GM12891 (cell line): Measurements from ENCODE around the gene EPHX1.
A peak's percentile ranks its signal among the peaks of the same experiment; 100 is the strongest.

Source experiments
- DNase-seq: peaks from one replicate; pipeline ENCODE4 v3.0.0; 2011; ENCODE audit warnings: low spot score; ENCODE audit not compliant: insufficient read length
- FAIRE-seq: peaks from 2 replicates; lab custom pipeline; 2011; peaks lifted over from hg19 to GRCh38; lab: Jason Lieb, UNC
- PAX5 ChIP-seq: IDR thresholded peaks from 2 replicates; pipeline ENCODE4 v1.6.1; 2011; ENCODE audit warnings: low read length, moderate library complexity, mild to moderate bottlenecking; ENCODE audit not compliant: insufficient read depth, severe bottlenecking
- POLR2A ChIP-seq: IDR thresholded peaks from 2 replicates; pipeline ENCODE4 v1.6.1; 2011; ENCODE audit warnings: low read depth, low read length, control low read depth
- POLR2AphosphoS5 ChIP-seq: IDR thresholded peaks from 2 replicates; pipeline ENCODE4 v1.6.1; 2011; ENCODE audit warnings: low read depth, low read length, control low read depth
- POU2F2 ChIP-seq: IDR thresholded peaks from 2 replicates; pipeline ENCODE4 v1.6.1; 2011; ENCODE audit warnings: low read depth, mild to moderate bottlenecking, control low read depth, low read length, moderate library complexity
- SPI1 ChIP-seq: IDR thresholded peaks from 2 replicates; pipeline ENCODE4 v1.6.1; 2011; ENCODE audit warnings: low read depth, low read length, control low read depth
- TAF1 ChIP-seq: IDR thresholded peaks from 2 replicates; pipeline ENCODE4 v1.6.1; 2011; ENCODE audit warnings: low read depth, low read length, control low read depth

The EPHX1 gene

GRCh38 chr1:225768662-225769426 is 41.1 kb upstream of the EPHX1 start:
- no peak for FAIRE-seq
- no peak for DNase-seq

GRCh38 chr1:225769687-225770086 is 40.2 kb upstream of the EPHX1 start:
- no peak for DNase-seq
- TF ChIP-seq TAF1 (no peak), POLR2A (no peak), POU2F2 (no peak), SPI1 (no peak)
- no peak for FAIRE-seq

More at GRCh38 chr1:225768662-225769426, 41.1 kb upstream of the EPHX1 start:
- no peak for TF ChIP-seq POU2F2
- TF ChIP-seq POLR2AphosphoS5 = no peak
- no peak for TF ChIP-seq PAX5

GRCh38 chr1:225770561-225771248 is 39.2 kb upstream of the EPHX1 start:
- no peak for FAIRE-seq
- DNase-seq = no peak
- TF ChIP-seq POU2F2 = no peak
- TF ChIP-seq POLR2A = no peak
- no peak for TF ChIP-seq POLR2AphosphoS5
- no peak for TF ChIP-seq SPI1
- TF ChIP-seq TAF1 = no peak
- no peak for TF ChIP-seq PAX5

- DNase-seq (no peak), FAIRE-seq (no peak)
- no peak for TF ChIP-seq SPI1
- TF ChIP-seq POU2F2 = no peak
- TF ChIP-seq PAX5 = no peak
- no peak for TF ChIP-seq POLR2A
- no peak for TF ChIP-seq TAF1
- no peak for TF ChIP-seq POLR2AphosphoS5
These were observed 38.1 kb upstream of the EPHX1 start for GRCh38 chr1:225771661-225772322.

GRCh38 chr1:225772323-225772768 is 37.6 kb upstream of the EPHX1 start:
- FAIRE-seq (peak; percentile 61), DNase-seq (no peak)
- TF ChIP-seq TAF1 (no peak), POLR2A (no peak), POLR2AphosphoS5 (no peak), POU2F2 (no peak), SPI1 (no peak), PAX5 (no peak)

GRCh38 chr1:225772848-225773247 is 37.1 kb upstream of the EPHX1 start:
- no peak for DNase-seq
- TF ChIP-seq TAF1 (no peak), POLR2AphosphoS5 (no peak), SPI1 (no peak), POLR2A (no peak), POU2F2 (no peak), PAX5 (no peak)
- no peak for FAIRE-seq

GRCh38 chr1:225774281-225775147 is 35.4 kb upstream of the EPHX1 start:
- TF ChIP-seq POLR2AphosphoS5 = no peak
- no peak for TF ChIP-seq POLR2A
- TF ChIP-seq PAX5 = no peak
- no peak for TF ChIP-seq TAF1
- TF ChIP-seq SPI1 = no peak
- no peak for TF ChIP-seq POU2F2
- FAIRE-seq (no peak), DNase-seq (no peak)

GRCh38 chr1:225776294-225776693 is 33.6 kb upstream of the EPHX1 start:
- TF ChIP-seq TAF1 (no peak), PAX5 (no peak), SPI1 (no peak), POLR2A (no peak)
- FAIRE-seq (no peak), DNase-seq (no peak)

- DNase-seq (no peak), FAIRE-seq (peak; percentile 9)
- TF ChIP-seq PAX5 = no peak
- TF ChIP-seq POU2F2 = no peak
- no peak for TF ChIP-seq POLR2A
- TF ChIP-seq SPI1 = no peak
These were observed 32.8 kb upstream of the EPHX1 start for GRCh38 chr1:225777058-225777582.
